K562 (cell line): ENCODE measurements around the gene CLTC. TPM values are rescaled to one million over a fixed set of nuclear protein-coding genes. Genes with fewer than 3 reads are reported as not detected.
"Not testable (repeated sequence)": the region's sequence is repeated elsewhere in the genome, so short reads cannot be mapped to it uniquely, and the experiment has no call there.

ENCODE experiments used
- ATAC-seq: fragments of 200-7000 bp; cut with Tn5 transposase; 3 replicates; pipeline ENCODE4 v1.9.1; 2020; ENCODE audit warnings: moderate library complexity
- BruUV-seq: library from RNA; stranded (reverse); fragments of 400-500 nt; replicated peaks from 2 replicates; lab custom pipeline; 2021; lab: Mats Ljungman, UMichigan
- CTCF ChIA-PET: fragments of 300-600 bp; formaldehyde crosslinking; extraction: SDS; loops from one replicate; lab custom pipeline; 2021; ENCODE audit warnings: low intra/inter-chr PET ratio; lab: Yijun Ruan, JAX
- POLR2A ChIA-PET: fragments of 300-600, 350-650 bp; sonication (Branson Sonifier 250); formaldehyde crosslinking; extraction: SDS; loops from one replicate; lab custom pipeline; 2021; ENCODE audit warnings: antibody characterized with exemption, inconsistent platforms; lab: Yijun Ruan, JAX
- DNase-seq, 4 experiments: peaks; one replicate each; pipeline versions ENCODE4 v3.0.0 to v3.0.0-alpha.2; 2011 to 2018; ENCODE audit warnings: low spot score in 3 of 4, mixed read lengths in 3 of 4; ENCODE audit errors: extremely low read depth in 1 of 4
- FAIRE-seq: peaks from 2 replicates; lab custom pipeline; 2011; peaks lifted over from hg19 to GRCh38; lab: Jason Lieb, UNC
- H2AFZ ChIP-seq: 2 replicates; pipeline ENCODE4 v1.6.0; 2011; ENCODE audit warnings: low read depth, low read length, control low read depth, inconsistent platforms
- H3K27ac ChIP-seq: fragments of 200-600 bp; 3 replicates; pipeline ENCODE4 v1.8.0; 2011; ENCODE audit warnings: low read depth, mild to moderate bottlenecking, control low read depth, inconsistent platforms, low read length, moderate library complexity, mixed read lengths; ENCODE audit errors: extremely low read depth
- H3K27me3 ChIP-seq, 2 experiments: fragments of 300-600 bp in 1 of 2; 2 replicates in 1 of 2; 3 replicates in 1 of 2; pipeline versions ENCODE4 v1.6.0 to v1.8.0; 2011; ENCODE audit warnings: inconsistent platforms in 2 of 2, low read length in 2 of 2, mild to moderate bottlenecking in 1 of 2, mixed read lengths in 1 of 2, moderate library complexity in 1 of 2; ENCODE audit not compliant: control insufficient read depth in 2 of 2, insufficient read depth in 2 of 2
- H3K36me3 ChIP-seq: fragments of 300-600 bp; 3 replicates; pipeline ENCODE4 v1.8.0; 2011; ENCODE audit warnings: mild to moderate bottlenecking, low read length, inconsistent platforms; ENCODE audit not compliant: control insufficient read depth, insufficient read depth
- H3K4me1 ChIP-seq, 2 experiments: fragments of 200-600 bp in 1 of 2; replicated peaks in 1 of 2; 2 replicates in 1 of 2; 3 replicates in 1 of 2; pipeline versions ENCODE4 v1.5.1 to v1.8.0; 2011; ENCODE audit warnings: inconsistent platforms in 2 of 2, low read length in 2 of 2, mild to moderate bottlenecking in 1 of 2, mixed read lengths in 1 of 2, moderate library complexity in 1 of 2; ENCODE audit not compliant: control insufficient read depth in 2 of 2, insufficient read depth in 2 of 2
- H3K4me2 ChIP-seq: 2 replicates; pipeline ENCODE4 v1.6.1; 2011; ENCODE audit warnings: low read length, control low read depth, inconsistent platforms, mixed read lengths; ENCODE audit not compliant: insufficient read depth
- H3K4me3 ChIP-seq: fragments of 200-600 bp; sonication (generic), shearing (Covaris generic); 2 replicates; pipeline ENCODE4 v1.5.1; 2016; ENCODE audit warnings: control low read depth, inconsistent platforms
- H3K79me2 ChIP-seq: fragments of 200-600 bp; 3 replicates; pipeline ENCODE4 v1.8.0; 2011; ENCODE audit warnings: low read length, inconsistent platforms; ENCODE audit not compliant: control insufficient read depth, insufficient read depth
- H3K9ac ChIP-seq, 2 experiments: 2 replicates each; pipeline versions ENCODE4 v1.6.0 to v1.6.1; 2011; ENCODE audit warnings: low read depth in 2 of 2, low read length in 2 of 2, control low read depth in 1 of 2, inconsistent platforms in 1 of 2, mild to moderate bottlenecking in 1 of 2, mixed read lengths in 1 of 2; ENCODE audit not compliant: insufficient read depth in 1 of 2
- H3K9me1 ChIP-seq: one replicate; pipeline ENCODE4 v1.6.0; 2011; ENCODE audit warnings: inconsistent platforms, mild to moderate bottlenecking, low read length, moderate library complexity; ENCODE audit not compliant: control insufficient read depth, insufficient read depth
- H3K9me3 ChIP-seq: replicated peaks from 2 replicates; pipeline ENCODE4 v1.5.1; 2011; ENCODE audit warnings: low read depth, low read length, inconsistent platforms; ENCODE audit not compliant: control insufficient read depth, insufficient read depth
- H4K20me1 ChIP-seq: replicated peaks from 2 replicates; pipeline ENCODE4 v1.6.1; 2011; ENCODE audit warnings: low read length, inconsistent platforms, mixed read lengths; ENCODE audit not compliant: control insufficient read depth, insufficient read depth
- FOXK2 ChIP-seq, 2 experiments: fragments of 450-650 bp; IDR thresholded peaks in 1 of 2; conservative IDR thresholded peaks in 1 of 2; 2 replicates each; pipeline ENCODE4 v1.6.1; 2016; ENCODE audit warnings: low read depth in 2 of 2, mild to moderate bottlenecking in 1 of 2
- KDM1A ChIP-seq, 2 experiments: fragments of 450-650 bp; IDR thresholded peaks; 2 replicates each; pipeline ENCODE4 v1.6.1; 2016; ENCODE audit warnings: mild to moderate bottlenecking in 2 of 2
- NFXL1 ChIP-seq: fragments of 450-650 bp; formaldehyde crosslinking; IDR thresholded peaks from 2 replicates; pipeline ENCODE4 v1.4.0; 2021; ENCODE audit warnings: mild to moderate bottlenecking
- WGBS: fragments of 100-300 bp; shearing (Covaris generic); methylation state at CpG from one replicate; pipeline ENCODE4 v1.1.6; 2016; ENCODE audit warnings: low coverage, mixed read lengths; ENCODE audit not compliant: insufficient coverage; ENCODE audit errors: missing lambda C conversion rate; 5-methylcytosine and 5-hydroxymethylcytosine counted together
- in situ Hi-C: fragments of 300-500 bp; cut with MboI; formaldehyde crosslinking; loops from 4 replicates; pipeline ENCODE4 v1.15.0; 2018; ENCODE audit warnings: inconsistent platforms, mixed read lengths
- intact Hi-C: fragments of 100-400 bp; cut with micrococcal nuclease; formaldehyde crosslinking; loops from 2 replicates; pipeline ENCODE4 v1.14.2; 2022
- polyA plus RNA-seq, 8 experiments: library from polyadenylated mRNA; depleted of rRNA in 4 of 8; stranded (reverse) in 5 of 8; unstranded in 3 of 8; fragments of >200 nt; fragmentation: Nextera tagmentation in 2 of 8; fragmentation: Illumina TruSeq in 1 of 8; extraction: Ambion mirVana in 2 of 8; extraction: Trizol in 1 of 8; gene quantifications; 2 replicates each; pipeline versions ENCODE4 v1.2.1 to v1.2.3, GENCODE V29; 2011 to 2014; ENCODE audit warnings: inconsistent platforms in 1 of 8, missing spikeins in 1 of 8
- total RNA-seq, 7 experiments: library from RNA; depleted of rRNA in 6 of 7; stranded (reverse); fragments of >200 nt in 6 of 7; fragmentation: Illumina TruSeq in 2 of 7; extraction: Trizol in 2 of 7; gene quantifications; 2 replicates each; pipeline versions ENCODE4 v1.2.1 to v1.2.3, GENCODE V29; 2011 to 2021; ENCODE audit warnings: low replicate concordance in 1 of 7

Gene CLTC
- total and polyA plus RNA-seq, 9 of the 15 experiments (the other 6 are each of a cell fraction or from before 2014, with no cell fraction given) = 115 to 267 (median 174) TPM

GRCh38 chr17:59651346-59651745 lies 31.7 kb downstream of the CLTC start (continued):
- TF ChIP-seq NFXL1 = no peak

- Histone ChIP-seq H3K9me1 (no peaks in the 10 kb centered on the region), H3K4me2 (no peak overlapping the region), H3K79me2 (peaks cover 38% of the 10 kb centered on the region), H3K9me3 (no peaks in the 10 kb centered on the region), H3K27ac (no peak overlapping the region), H4K20me1 (no peaks in the 10 kb centered on the region), H3K27me3 (no peaks in the 10 kb centered on the region), H3K4me3 (no peak overlapping the region), H3K4me1 (no peaks in the 10 kb centered on the region), H3K36me3 (peaks cover 96% of the 10 kb centered on the region), H2AFZ (no peak overlapping the region), H3K9ac (no peak overlapping the region)
- in situ Hi-C loops (no loop called here), intact Hi-C loops (no loop called here)
- BruUV-seq = no TSS peak
- no peak for DNase-seq
- POLR2A ChIA-PET = interaction anchor here (1.3 kb wide), 1 partner anchor 9 kb away, joined by 4 read pairs; no protein-coding TSS in a partner anchor
- 97% methylated on average over 2 of the region's 2 CpGs for WGBS
- no peak for TF ChIP-seq FOXK2 (conservative IDR thresholded peaks at IDR 0.05 in 1 of 2, IDR thresholded peaks at IDR 0.05 in 1 of 2; ENCODE audit: low read depth in 2 of 2)
- 0 out of 4 replicates have a peak, but pooled peaks have one; percentile 11 to 16 for TF ChIP-seq KDM1A (IDR thresholded peaks at IDR 0.05)
- CTCF ChIA-PET = no interaction called here
- no peak for ATAC-seq
- no peak for FAIRE-seq
These were observed 32.4 kb downstream of the CLTC start for GRCh38 chr17:59652119-59652518.

- H3K27ac ChIP-seq, BruUV-seq, H3K9me1 ChIP-seq, CTCF ChIA-PET, H3K27me3 ChIP-seq, in situ Hi-C loops, ATAC-seq, H2AFZ ChIP-seq, H4K20me1 ChIP-seq, H3K9me3 ChIP-seq, H3K4me3 ChIP-seq, H3K79me2 ChIP-seq, DNase-seq, H3K4me1 ChIP-seq, FAIRE-seq, H3K4me2 ChIP-seq, intact Hi-C loops, H3K9ac ChIP-seq: not testable (repeated sequence)
- WGBS = 95% methylated on average over 7 of the region's 7 CpGs
- H3K36me3 ChIP-seq = peaks cover 90% of the 10 kb centered on the region
- POLR2A ChIA-PET = interaction anchor here (1.2 to 2.0 kb wide), 4 partner anchors 13 to 38 kb away, joined by 3 to 7 read pairs (median 5); partner anchors contain the start of gene CLTC
These were observed 36.9 kb downstream of the CLTC start for GRCh38 chr17:59656624-59657023.
